HEK293T (cell line): ENCODE data around the gene SVIP.

Source experiments
- BHLHE40 ChIP-seq: fragments of 450-650 bp; IDR thresholded peaks from 2 replicates; pipeline ENCODE4 v1.6.1; 2016; ENCODE audit warnings: mild to moderate bottlenecking, moderate library complexity, borderline replicate concordance
- CTBP1 ChIP-seq: fragments of 450-650 bp; IDR thresholded peaks from 2 replicates; pipeline ENCODE4 v1.6.1; 2016; ENCODE audit warnings: borderline replicate concordance
- ELF4 ChIP-seq: fragments of 450-650 bp; IDR thresholded peaks from 2 replicates; pipeline ENCODE4 v1.6.1; 2017; ENCODE audit warnings: antibody characterized with exemption
- FOXK2 ChIP-seq: fragments of 450-650 bp; IDR thresholded peaks from 2 replicates; pipeline ENCODE4 v1.6.1; 2016; ENCODE audit warnings: mild to moderate bottlenecking
- HDGF ChIP-seq: fragments of 450-650 bp; IDR thresholded peaks from 2 replicates; pipeline ENCODE4 v1.6.1; 2017; ENCODE audit warnings: antibody characterized with exemption, borderline replicate concordance
- SP1 ChIP-seq: fragments of 450-650 bp; IDR thresholded peaks from 2 replicates; pipeline ENCODE4 v1.6.1; 2017
- SUZ12 ChIP-seq: fragments of 450-650 bp; IDR thresholded peaks from 2 replicates; pipeline ENCODE4 v1.6.1; 2016; ENCODE audit warnings: mild to moderate bottlenecking
- ZNF384 ChIP-seq: fragments of 450-650 bp; IDR thresholded peaks from 2 replicates; pipeline ENCODE4 v1.6.1; 2016

- TF ChIP-seq ELF4 (no peak), ZNF384 (no peak), FOXK2 (no peak), SP1 (no peak), SUZ12 (no peak), BHLHE40 (no peak), HDGF (no peak), CTBP1 (no peak)
Measured at GRCh38 chr11:22797047-22797446, 32.6 kb downstream of the SVIP start.
